Lower lobe of right lung (tissue), 2 donors: ENCODE measurements around the gene MRPL24. TPM values are rescaled to one million over a fixed set of nuclear protein-coding genes. Genes with fewer than 3 reads are reported as not detected.
A peak's percentile ranks its signal among the peaks of the same experiment; 100 is the strongest.

Experiments used
- ATAC-seq, 2 donors: fragments of 200-7000 bp; cut with Tn5 transposase; one replicate each; pipeline ENCODE4 v1.9.1; 2020 to 2022; ENCODE audit warnings: mild to moderate bottlenecking in 2 of 2, moderate library complexity in 2 of 2
- DNase-seq: peaks from one replicate; pipeline ENCODE4 v3.0.0-alpha.2; 2020
- H3K27ac ChIP-seq: fragments of 200-600 bp; one replicate; pipeline ENCODE4 v1.8.0; 2022
- H3K27me3 ChIP-seq: fragments of 200-600 bp; one replicate; pipeline ENCODE4 v1.8.0; 2022; ENCODE audit warnings: low read depth
- H3K36me3 ChIP-seq: fragments of 200-600 bp; one replicate; pipeline ENCODE4 v1.8.0; 2022; ENCODE audit warnings: mild to moderate bottlenecking
- H3K4me1 ChIP-seq: fragments of 200-600 bp; one replicate; pipeline ENCODE4 v1.8.0; 2022
- H3K4me3 ChIP-seq: fragments of 200-600 bp; one replicate; pipeline ENCODE4 v1.8.0; 2022; ENCODE audit warnings: mild to moderate bottlenecking
- H3K9me3 ChIP-seq: fragments of 200-600 bp; one replicate; pipeline ENCODE4 v1.8.0; 2022
- CTCF ChIP-seq: fragments of 200-600 bp; IDR thresholded peaks from one replicate; pipeline ENCODE4 v1.8.0; 2022; ENCODE audit warnings: antibody characterized with exemption, mild to moderate bottlenecking
- intact Hi-C: fragments of 100-400 bp; cut with DNase I; formaldehyde crosslinking; loops from one replicate; pipeline ENCODE4 v1.11.0; 2022
- total RNA-seq: library from RNA; stranded (reverse); fragmentation: NEBNext Ultra II Directional; extraction: Animal tissue kit (Norgen Biotek cat#: 25700); gene quantifications from one replicate; pipeline ENCODE4 v1.2.1, GENCODE V29; 2021
- donor health status: DM: no; HTN: yes; CAD: no; lungs with severe emphysema.

The MRPL24 gene
- total RNA-seq, 1 donor from 2014 or later = 43.7 TPM

DNA sequence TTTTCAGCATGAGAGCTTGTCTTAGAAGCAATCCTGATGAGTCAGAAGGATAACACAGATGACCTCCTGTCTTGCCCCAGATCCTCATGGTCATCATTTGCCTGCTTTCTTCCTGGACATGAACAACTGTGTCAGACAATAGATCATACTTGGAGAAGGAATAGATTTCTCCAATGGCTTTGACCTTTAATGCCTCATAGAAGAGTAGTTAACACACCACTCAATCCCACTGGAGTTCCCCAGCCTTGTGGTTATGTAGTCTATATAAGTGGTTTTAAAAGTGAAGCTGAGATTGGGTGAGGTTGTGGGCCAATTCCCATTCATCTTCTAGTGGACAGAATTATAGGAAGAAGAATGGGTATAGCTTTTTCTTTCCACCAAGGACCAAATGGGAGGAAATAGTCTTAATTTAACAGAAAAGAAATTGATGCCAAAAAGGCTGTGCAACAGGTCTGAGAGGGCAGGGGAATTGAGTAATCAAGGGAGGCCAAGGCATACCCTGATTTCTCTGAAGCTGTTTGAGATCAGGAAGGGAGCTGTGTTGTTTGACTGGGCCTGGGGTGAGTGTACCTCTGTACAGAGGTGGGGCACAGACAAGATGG is 40.8 kb upstream of the MRPL24 start:
- DNase-seq = no peak
- Histone ChIP-seq H3K27me3 (no peaks in the 10 kb centered on the region), H3K9me3 (no peaks in the 10 kb centered on the region), H3K27ac (no peak overlapping the region), H3K36me3 (peaks cover 57% of the 10 kb centered on the region), H3K4me3 (no peak overlapping the region), H3K4me1 (peaks cover 23% of the 10 kb centered on the region)
- intact Hi-C loops = no loop called here
- TF ChIP-seq CTCF = no peak
- peak in 1 of 2 donors; percentile 32 for ATAC-seq

GRCh38 chr1:156777573-156777972 is 36.7 kb upstream of the MRPL24 start:
- Histone ChIP-seq H3K9me3 (no peaks in the 10 kb centered on the region), H3K4me1 (peaks cover 39% of the 10 kb centered on the region), H3K36me3 (peaks cover 25% of the 10 kb centered on the region), H3K27me3 (no peaks in the 10 kb centered on the region), H3K27ac (no peak overlapping the region), H3K4me3 (no peak overlapping the region)
- intact Hi-C loops = no loop called here
- no peak for DNase-seq
- ATAC-seq = no peak
- TF ChIP-seq CTCF = no peak

DNA sequence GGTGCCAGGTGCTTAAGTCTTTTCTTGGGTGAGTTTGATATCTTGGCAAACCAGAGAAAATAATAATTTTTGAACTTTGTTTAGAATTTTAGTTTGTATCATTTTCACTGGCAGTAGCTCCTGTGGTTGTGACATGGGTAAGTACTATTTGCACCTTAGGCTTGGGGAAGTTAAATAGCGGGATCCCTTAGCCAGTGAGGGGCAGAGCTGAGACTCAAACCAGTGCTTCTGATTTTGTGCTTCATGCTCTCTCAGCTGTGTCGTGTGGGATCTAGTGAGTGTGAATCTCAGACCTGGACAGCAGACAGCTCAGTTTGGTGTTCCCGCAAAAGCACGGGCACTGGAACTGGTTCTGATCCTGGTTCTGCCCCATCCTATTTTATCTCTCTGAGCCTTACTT is 36.1 kb upstream of the MRPL24 start:
- ATAC-seq (no peak), DNase-seq (no peak)
- H3K36me3 ChIP-seq = peaks cover 22% of the 10 kb centered on the region
- H3K27me3 ChIP-seq = no peaks in the 10 kb centered on the region
- H3K27ac ChIP-seq = no peak overlapping the region
- no peak overlapping the region for H3K4me3 ChIP-seq
- H3K4me1 ChIP-seq = peaks cover 39% of the 10 kb centered on the region
- no peak for TF ChIP-seq CTCF
- H3K9me3 ChIP-seq = no peaks in the 10 kb centered on the region
- intact Hi-C loops = no loop called here

DNA sequence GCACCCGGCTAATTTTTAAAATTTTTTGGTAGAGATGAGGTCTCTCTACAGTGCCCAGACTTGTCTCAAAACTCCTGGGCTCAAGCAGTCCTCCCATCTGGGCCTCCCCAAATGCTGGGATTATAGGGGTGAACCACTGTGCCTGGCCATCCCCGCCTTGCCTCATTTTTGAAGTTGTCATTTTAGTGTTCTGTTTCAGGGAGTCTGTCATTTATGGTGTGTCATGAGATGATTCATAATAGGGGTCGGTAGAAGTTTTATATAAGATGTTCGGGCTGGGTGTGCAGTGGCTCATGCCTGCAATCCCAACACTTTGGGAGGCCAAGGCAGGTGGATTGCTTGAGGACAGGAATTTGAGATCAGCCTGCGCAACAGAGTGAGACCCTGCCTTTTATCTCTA is 34.9 kb upstream of the MRPL24 start:
- DNase-seq = no peak
- intact Hi-C loops = no loop called here
- no peaks in the 10 kb centered on the region for H3K9me3 ChIP-seq
- no peak for ATAC-seq
- no peak overlapping the region for H3K4me3 ChIP-seq
- no peaks in the 10 kb centered on the region for H3K27me3 ChIP-seq
- H3K4me1 ChIP-seq = peaks cover 35% of the 10 kb centered on the region
- H3K36me3 ChIP-seq = peaks cover 25% of the 10 kb centered on the region
- no peak overlapping the region for H3K27ac ChIP-seq
- no peak for TF ChIP-seq CTCF

- Histone ChIP-seq H3K9me3 (no peaks in the 10 kb centered on the region), H3K4me1 (peaks cover 52% of the 10 kb centered on the region), H3K4me3 (no peak overlapping the region), H3K27ac (no peak overlapping the region), H3K36me3 (peaks cover 34% of the 10 kb centered on the region), H3K27me3 (no peaks in the 10 kb centered on the region)
- DNase-seq (no peak), ATAC-seq (no peak)
- intact Hi-C loops = no loop called here
- no peak for TF ChIP-seq CTCF
Measured at GRCh38 chr1:156773607-156774006, 32.7 kb upstream of the MRPL24 start.
